ENCODE measurements around the gene BTN3A1.
"Not testable (repeated sequence)": the region's sequence is repeated elsewhere in the genome, so short reads cannot be mapped to it uniquely, and the experiment has no call there.

BTN3A1 gene

DNA sequence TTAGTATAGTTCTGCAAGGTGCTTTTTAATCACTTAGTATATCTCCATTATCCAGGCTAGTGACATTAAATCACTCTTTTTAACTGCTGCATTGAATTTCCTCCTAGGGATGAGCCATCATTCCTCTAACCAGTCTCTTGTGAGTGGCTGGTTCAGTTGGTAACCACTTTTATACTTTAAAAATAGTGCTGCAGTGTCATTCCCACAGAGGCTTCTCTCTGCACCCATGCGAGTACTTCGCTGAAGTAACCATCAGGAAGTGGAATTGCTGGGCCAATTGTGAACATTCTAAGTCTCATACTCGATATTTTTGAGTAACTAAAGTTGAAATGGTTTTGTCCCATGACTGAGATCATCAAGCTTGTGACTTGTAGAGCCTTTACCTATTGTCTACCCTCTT, 35.0 kb upstream of the BTN3A1 start:
- Mint-ChIP-seq H3K4me3 (no peak overlapping the region), H3K27ac (peak overlapping the region; percentile 74), H3K9me3 (no peaks in the 10 kb centered on the region), H3K4me1 (peaks cover 15% of the 10 kb centered on the region), H3K36me3 (peaks cover 21% of the 10 kb centered on the region)
- DNase-seq (ENCODE audit: low spot score in 2 of 2) (no peak), ATAC-seq (no peak)

DNA sequence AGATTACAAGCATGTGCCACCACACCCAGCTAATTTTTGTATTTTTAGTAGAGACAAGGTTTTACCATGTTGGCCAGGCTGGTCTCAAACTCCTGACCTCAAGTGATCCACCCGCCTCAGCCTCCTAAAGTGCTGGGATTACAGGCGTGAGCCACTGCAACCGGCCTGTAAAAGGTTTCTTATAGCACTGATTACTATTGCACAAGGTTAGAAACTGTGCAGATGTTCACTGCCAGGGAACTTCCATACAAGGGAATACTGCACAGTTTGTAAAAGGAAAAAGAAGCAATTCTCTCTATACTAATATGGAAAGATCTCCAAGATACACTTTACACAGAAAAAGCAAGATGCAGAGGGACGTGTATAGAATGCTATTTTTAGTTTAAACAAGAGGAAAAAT, 30.3 kb upstream of the BTN3A1 start:
- Mint-ChIP-seq H3K27ac (peak overlapping the region; percentile 50), H3K36me3 (peaks cover 60% of the 10 kb centered on the region), H3K4me1 (peaks cover 20% of the 10 kb centered on the region)
- not testable (repeated sequence) for DNase-seq (ENCODE audit: low spot score in 2 of 2); H3K9me3 Mint-ChIP-seq; ATAC-seq; H3K4me3 Mint-ChIP-seq

DNA sequence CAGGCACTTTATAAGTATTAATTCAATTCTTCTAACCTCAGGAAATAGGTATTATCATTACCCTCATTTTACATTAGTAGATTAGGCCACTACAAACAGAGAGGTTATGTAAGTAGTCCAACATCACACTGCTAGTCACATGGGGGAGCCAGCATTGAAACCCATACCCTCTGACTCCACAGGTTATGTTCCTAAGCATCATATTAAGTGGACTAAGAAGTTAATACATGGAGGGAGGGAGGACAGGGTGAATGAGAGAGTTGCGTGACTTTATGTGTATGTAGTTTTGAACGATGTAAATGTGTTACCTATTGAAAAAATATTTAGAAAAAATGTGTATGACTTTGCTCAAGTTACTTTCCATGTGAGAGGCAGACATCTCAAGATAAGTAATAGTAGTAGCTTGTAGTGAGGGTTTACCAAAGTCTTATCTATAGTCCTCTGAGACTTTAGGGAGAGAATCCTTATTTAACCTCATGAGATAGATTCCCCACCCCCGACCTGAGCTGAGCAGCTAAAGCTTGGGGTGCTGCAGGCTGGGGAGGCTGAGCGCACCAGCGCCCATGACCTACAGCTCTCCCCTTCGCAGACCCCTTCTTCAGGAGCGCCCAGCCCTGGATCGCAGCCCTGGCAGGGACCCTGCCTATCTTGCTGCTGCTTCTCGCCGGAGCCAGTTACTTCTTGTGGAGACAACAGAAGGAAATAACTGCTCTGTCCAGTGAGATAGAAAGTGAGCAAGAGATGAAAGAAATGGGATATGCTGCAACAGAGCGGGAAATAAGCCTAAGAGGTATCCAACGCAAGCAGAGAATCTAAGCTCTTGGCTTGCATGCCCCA, 29.5 kb upstream of the BTN3A1 start:
- ATAC-seq = no peak

DNA sequence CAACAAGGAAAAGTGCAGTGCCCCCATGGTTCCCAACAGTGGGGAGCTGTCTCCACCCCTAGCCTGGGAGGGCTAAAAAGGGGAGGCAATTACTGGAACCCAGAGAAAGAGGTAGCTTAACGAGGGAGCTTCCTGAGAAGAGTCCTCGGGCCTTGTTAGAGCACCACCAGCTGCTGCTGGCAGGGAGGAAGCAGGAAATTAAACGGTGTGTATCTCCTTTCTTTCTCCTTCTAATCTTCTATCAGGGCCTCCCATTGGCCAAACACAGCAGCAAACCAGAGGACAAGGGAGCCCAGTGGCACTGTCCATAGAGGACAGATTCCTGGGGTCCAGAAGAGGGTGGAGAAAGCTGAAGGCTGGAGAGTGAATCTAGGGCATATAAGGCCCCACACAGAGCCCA, 26.8 kb upstream of the BTN3A1 start:
- H3K4me3 Mint-ChIP-seq = no peak overlapping the region
- ATAC-seq (no peak), DNase-seq (ENCODE audit: low spot score in 2 of 2) (no peak)
- peaks cover 56% of the 10 kb centered on the region for H3K36me3 Mint-ChIP-seq
- H3K9me3 Mint-ChIP-seq = no peaks in the 10 kb centered on the region
- peaks cover 13% of the 10 kb centered on the region for H3K4me1 Mint-ChIP-seq
- peak overlapping the region; percentile 83 for H3K27ac Mint-ChIP-seq

More for the DNA sequence above, 29.5 kb upstream of the BTN3A1 start:
- Mint-ChIP-seq H3K36me3 (peaks cover 60% of the 10 kb centered on the region), H3K27ac (peak overlapping the region; percentile 7), H3K4me3 (no peak overlapping the region), H3K9me3 (no peaks in the 10 kb centered on the region), H3K4me1 (peaks cover 13% of the 10 kb centered on the region)
- DNase-seq (ENCODE audit: low spot score in 2 of 2) = no peak

GRCh38 chr6:26377719-26378118, 24.4 kb upstream of the BTN3A1 start:
- H3K4me1 Mint-ChIP-seq = peaks cover 22% of the 10 kb centered on the region
- H3K27ac Mint-ChIP-seq = no peak overlapping the region
- DNase-seq (ENCODE audit: low spot score in 2 of 2) (no peak), ATAC-seq (no peak)
- H3K4me3 Mint-ChIP-seq = no peak overlapping the region
- H3K9me3 Mint-ChIP-seq = no peaks in the 10 kb centered on the region
- peaks cover 35% of the 10 kb centered on the region for H3K36me3 Mint-ChIP-seq

DNA sequence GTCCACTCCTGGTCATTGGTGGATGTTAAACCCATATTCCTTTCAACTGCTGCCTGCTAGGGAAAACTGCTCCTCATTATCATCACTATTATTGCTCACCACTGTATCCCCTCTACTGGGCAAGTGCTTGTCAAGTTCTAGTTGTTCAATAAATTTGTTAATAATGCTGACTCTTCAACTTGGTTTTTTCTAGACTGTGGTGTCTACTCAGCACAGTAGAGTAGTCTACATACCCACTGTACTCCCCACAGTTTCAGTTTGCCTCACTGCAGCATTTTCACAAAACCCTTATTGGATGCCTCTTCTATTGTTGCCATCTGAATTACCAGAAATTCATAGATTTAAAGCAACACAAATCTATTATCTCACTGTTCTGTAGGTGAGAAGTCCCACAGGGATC, 23.9 kb upstream of the BTN3A1 start:
- not testable (repeated sequence) for H3K4me3 Mint-ChIP-seq; H3K9me3 Mint-ChIP-seq; DNase-seq (ENCODE audit: low spot score in 2 of 2)
- H3K27ac Mint-ChIP-seq = peak overlapping the region; percentile 30
- peaks cover 27% of the 10 kb centered on the region for H3K4me1 Mint-ChIP-seq
- peaks cover 30% of the 10 kb centered on the region for H3K36me3 Mint-ChIP-seq
- ATAC-seq = peak; percentile 40

DNA sequence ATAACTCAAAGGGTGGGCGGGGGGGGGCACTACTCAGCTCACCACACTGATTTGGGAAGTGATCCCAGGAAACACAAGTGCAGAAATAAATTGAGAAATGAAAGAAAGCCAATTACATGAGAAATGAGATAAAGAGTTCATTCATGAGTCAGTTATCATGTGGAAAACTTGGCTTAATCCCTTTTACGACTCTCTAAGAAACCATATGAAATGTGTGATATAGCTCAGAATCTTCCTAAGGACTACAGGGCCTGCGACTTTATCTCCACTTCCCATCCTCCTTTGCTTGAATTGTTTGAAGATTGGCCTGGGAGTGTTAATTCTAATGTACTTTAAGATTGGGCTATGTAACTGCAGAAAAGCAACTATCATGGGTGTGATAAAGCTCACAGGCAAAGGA, 22.8 kb upstream of the BTN3A1 start:
- ATAC-seq (no peak), DNase-seq (ENCODE audit: low spot score in 2 of 2) (no peak)
- H3K36me3 Mint-ChIP-seq = peaks cover 19% of the 10 kb centered on the region
- no peaks in the 10 kb centered on the region for H3K9me3 Mint-ChIP-seq
- H3K4me3 Mint-ChIP-seq = no peak overlapping the region
- no peak overlapping the region for H3K27ac Mint-ChIP-seq
- H3K4me1 Mint-ChIP-seq = peaks cover 34% of the 10 kb centered on the region

GRCh38 chr6:26379740-26380139, 22.3 kb upstream of the BTN3A1 start:
- Mint-ChIP-seq H3K4me3 (no peak overlapping the region), H3K9me3 (no peaks in the 10 kb centered on the region), H3K4me1 (peaks cover 37% of the 10 kb centered on the region), H3K27ac (no peak overlapping the region), H3K36me3 (peaks cover 17% of the 10 kb centered on the region)
- DNase-seq (ENCODE audit: low spot score in 2 of 2) (no peak), ATAC-seq (no peak)

DNA sequence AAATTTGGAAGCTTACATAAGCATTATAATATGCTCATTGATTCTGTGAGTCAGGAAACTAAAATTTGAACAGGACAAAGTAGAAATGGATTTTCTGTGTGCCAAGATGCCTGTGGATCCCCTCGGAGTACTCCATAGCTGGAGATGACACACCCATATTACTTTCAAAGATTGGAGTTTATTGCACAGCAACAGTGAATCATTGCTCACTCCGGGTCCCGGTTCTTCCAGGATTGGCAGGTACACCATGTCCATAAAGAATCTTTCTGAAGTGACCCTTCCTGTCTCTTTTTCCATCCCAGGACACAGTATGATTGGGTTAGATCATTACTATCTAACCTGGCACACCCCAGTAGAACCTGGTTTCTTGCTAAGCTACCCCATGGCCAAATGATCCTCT, 21.8 kb upstream of the BTN3A1 start:
- H3K4me1 Mint-ChIP-seq = peaks cover 38% of the 10 kb centered on the region
- no peak for ATAC-seq
- no peaks in the 10 kb centered on the region for H3K9me3 Mint-ChIP-seq

DNA sequence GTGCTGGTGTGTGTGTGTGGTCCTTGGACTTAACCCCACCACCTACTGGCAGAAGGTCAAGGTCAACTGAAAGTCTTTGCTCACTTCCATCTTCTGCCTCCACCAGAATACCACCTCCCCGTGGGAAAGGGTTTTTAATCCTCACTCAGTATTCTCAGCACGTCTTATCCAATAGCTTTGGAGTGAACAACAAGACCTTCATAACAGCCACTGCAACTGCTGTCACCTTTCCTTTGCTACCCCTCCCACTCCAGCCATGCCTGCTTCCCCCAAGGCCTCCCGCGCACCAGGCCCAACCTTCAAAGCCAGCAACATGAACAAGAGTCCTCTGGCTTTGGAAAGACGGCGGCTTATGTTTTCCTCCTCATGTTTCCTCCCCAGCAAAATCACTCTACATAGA, 20.0 kb upstream of the BTN3A1 start:
- no peak for DNase-seq (ENCODE audit: low spot score in 2 of 2)
- ATAC-seq = no peak
- peak overlapping the region; percentile 91 for H3K4me3 Mint-ChIP-seq
- peaks cover 45% of the 10 kb centered on the region for H3K4me1 Mint-ChIP-seq
- no peaks in the 10 kb centered on the region for H3K9me3 Mint-ChIP-seq
- H3K27ac Mint-ChIP-seq = peak overlapping the region; percentile 97
- H3K36me3 Mint-ChIP-seq = peaks cover 16% of the 10 kb centered on the region

More for the DNA sequence above, 21.8 kb upstream of the BTN3A1 start:
- Mint-ChIP-seq H3K27ac (no peak overlapping the region), H3K36me3 (peaks cover 17% of the 10 kb centered on the region), H3K4me3 (no peak overlapping the region)
- no peak for DNase-seq (ENCODE audit: low spot score in 2 of 2)

GRCh38 chr6:26383624-26384417, 18.3 kb upstream of the BTN3A1 start:
- H3K4me1 Mint-ChIP-seq = peaks cover 42% of the 10 kb centered on the region
- peak overlapping the region; percentile 91 for H3K4me3 Mint-ChIP-seq
- H3K27ac Mint-ChIP-seq = peak overlapping the region; percentile 97
- peaks cover 31% of the 10 kb centered on the region for H3K36me3 Mint-ChIP-seq
- no peak for DNase-seq (ENCODE audit: low spot score in 2 of 2)
- no peaks in the 10 kb centered on the region for H3K9me3 Mint-ChIP-seq
- ATAC-seq = peak; percentile 55

- peaks cover 49% of the 10 kb centered on the region for H3K36me3 Mint-ChIP-seq
- ATAC-seq (no peak), DNase-seq (ENCODE audit: low spot score in 2 of 2) (no peak)
- H3K4me3 Mint-ChIP-seq = no peak overlapping the region
- no peaks in the 10 kb centered on the region for H3K9me3 Mint-ChIP-seq
- no peak overlapping the region for H3K27ac Mint-ChIP-seq
- peaks cover 48% of the 10 kb centered on the region for H3K4me1 Mint-ChIP-seq
Measured at GRCh38 chr6:26385734-26386125, 16.3 kb upstream of the BTN3A1 start.

DNA sequence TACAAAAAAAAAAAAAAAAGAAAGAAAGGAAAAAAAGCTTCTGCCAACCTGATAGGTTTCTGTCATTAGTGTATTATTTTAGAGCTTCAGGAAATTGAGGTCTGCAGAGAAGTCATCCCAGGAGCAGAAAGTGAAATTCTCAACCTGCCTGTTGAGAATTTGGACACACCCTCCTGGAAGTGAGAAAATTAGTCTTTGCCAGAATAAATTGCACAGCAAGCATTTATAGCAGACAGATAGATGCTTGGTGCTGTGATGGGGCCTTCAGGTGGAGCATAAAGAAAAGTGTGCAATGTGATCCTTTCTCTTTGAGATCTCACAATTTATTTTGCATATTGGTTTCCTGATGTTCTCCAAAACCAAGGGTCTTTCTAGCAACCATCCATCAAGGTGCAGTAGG, 14.5 kb upstream of the BTN3A1 start:
- no peak overlapping the region for H3K4me3 Mint-ChIP-seq
- DNase-seq (ENCODE audit: low spot score in 2 of 2) (no peak), ATAC-seq (no peak)
- no peaks in the 10 kb centered on the region for H3K9me3 Mint-ChIP-seq
- peaks cover 40% of the 10 kb centered on the region for H3K4me1 Mint-ChIP-seq
- H3K36me3 Mint-ChIP-seq = peaks cover 68% of the 10 kb centered on the region
- peak overlapping the region; percentile 78 for H3K27ac Mint-ChIP-seq

DNA sequence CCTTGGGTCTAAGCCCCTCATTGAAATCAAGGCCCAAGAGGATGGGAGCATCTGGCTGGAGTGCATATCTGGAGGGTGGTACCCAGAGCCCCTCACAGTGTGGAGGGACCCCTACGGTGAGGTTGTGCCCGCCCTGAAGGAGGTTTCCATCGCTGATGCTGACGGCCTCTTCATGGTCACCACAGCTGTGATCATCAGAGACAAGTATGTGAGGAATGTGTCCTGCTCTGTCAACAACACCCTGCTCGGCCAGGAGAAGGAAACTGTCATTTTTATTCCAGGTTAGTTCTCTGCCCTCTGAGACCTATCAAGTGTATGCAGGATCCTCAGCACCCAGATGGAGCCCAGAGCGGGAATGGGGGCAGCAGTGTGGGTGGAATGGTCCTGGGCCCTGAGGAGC, 14.1 kb upstream of the BTN3A1 start:
- Mint-ChIP-seq H3K4me1 (peaks cover 39% of the 10 kb centered on the region), H3K9me3 (no peaks in the 10 kb centered on the region), H3K27ac (peak overlapping the region; percentile 78), H3K4me3 (no peak overlapping the region), H3K36me3 (peaks cover 70% of the 10 kb centered on the region)
- ATAC-seq (no peak), DNase-seq (ENCODE audit: low spot score in 2 of 2) (no peak)

DNA sequence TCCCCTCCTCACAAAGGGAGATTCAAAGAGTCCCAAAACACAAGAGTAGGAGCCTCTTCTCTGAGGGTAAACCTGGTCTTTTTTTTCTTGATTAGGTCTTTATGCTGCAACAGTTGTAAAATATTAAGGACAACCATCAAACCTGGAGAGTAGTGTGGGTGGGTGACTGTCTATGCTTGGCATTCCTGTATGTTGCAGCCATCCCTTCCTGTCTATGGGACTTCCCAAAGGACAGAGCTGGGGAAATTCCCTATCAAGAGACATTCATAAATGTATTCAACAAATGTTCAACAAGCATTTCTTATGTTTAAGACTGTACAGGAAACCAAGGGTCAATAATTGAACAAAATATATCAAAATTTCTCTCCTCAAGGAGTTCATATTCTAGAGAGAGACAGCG, 13.6 kb upstream of the BTN3A1 start:
- DNase-seq (ENCODE audit: low spot score in 2 of 2) (no peak), ATAC-seq (no peak)
- H3K4me1 Mint-ChIP-seq = peaks cover 41% of the 10 kb centered on the region
- peak overlapping the region; percentile 78 for H3K27ac Mint-ChIP-seq
- H3K4me3 Mint-ChIP-seq = no peak overlapping the region
- no peaks in the 10 kb centered on the region for H3K9me3 Mint-ChIP-seq
- H3K36me3 Mint-ChIP-seq = peaks cover 70% of the 10 kb centered on the region

Data from stimulated activated effector memory CD8-positive, alpha-beta T cell treated with anti-CD3 and anti-CD28 coated beads, Interleukin-12 subunit alpha, Interleukin-12 subunit beta, amount 100 ng/mL, for 72 hours (primary cell).